IMR-90 (cell line): Measurements from ENCODE around the gene LRCOL1.

ENCODE experiments used
- BHLHE40 ChIP-seq: fragments of 150-350 bp; IDR thresholded peaks from 2 replicates; pipeline ENCODE4 v1.6.1; 2016; ENCODE audit warnings: mild to moderate bottlenecking, low read depth, low read length
- CEBPB ChIP-seq: IDR thresholded peaks from 2 replicates; pipeline ENCODE4 v1.6.1; 2012; ENCODE audit warnings: low read depth, low read length, improper control_type of control experiment
- CTCF ChIP-seq: conservative IDR thresholded peaks from 2 replicates; pipeline ENCODE4 v1.5.1; 2012; ENCODE audit warnings: mild to moderate bottlenecking, low read depth, low read length, improper control_type of control experiment
- ELK1 ChIP-seq: fragments of 150-350 bp; IDR thresholded peaks from 2 replicates; pipeline ENCODE4 v1.6.1; 2016; ENCODE audit warnings: low read depth, mild to moderate bottlenecking, low read length, moderate library complexity, borderline replicate concordance
- FOS ChIP-seq: fragments of 150-350 bp; IDR thresholded peaks from 2 replicates; pipeline ENCODE4 v1.6.1; 2016; ENCODE audit warnings: low read depth, low read length
- MAFK ChIP-seq: IDR thresholded peaks from 2 replicates; pipeline ENCODE4 v1.6.1; 2012; ENCODE audit warnings: low read depth, low read length, improper control_type of control experiment
- MAZ ChIP-seq: IDR thresholded peaks from 2 replicates; pipeline ENCODE4 v1.6.1; 2012; ENCODE audit warnings: low read depth, mild to moderate bottlenecking, low read length, improper control_type of control experiment, moderate library complexity, borderline replicate concordance
- MXI1 ChIP-seq: IDR thresholded peaks from 2 replicates; pipeline ENCODE4 v1.6.1; 2012; ENCODE audit warnings: low read depth, mild to moderate bottlenecking, low read length, moderate library complexity, borderline replicate concordance
- NFE2L2 ChIP-seq: fragments of 150-350 bp; IDR thresholded peaks from 2 replicates; pipeline ENCODE4 v1.6.1; 2016; ENCODE audit warnings: low read depth, mild to moderate bottlenecking, low read length
- POLR2A ChIP-seq: IDR thresholded peaks from 2 replicates; pipeline ENCODE4 v1.6.1; 2012; ENCODE audit warnings: mild to moderate bottlenecking, low read depth, low read length
- RAD21 ChIP-seq: IDR thresholded peaks from 2 replicates; pipeline ENCODE4 v1.6.1; 2012; ENCODE audit warnings: low read length, improper control_type of control experiment
- RCOR1 ChIP-seq: IDR thresholded peaks from 2 replicates; pipeline ENCODE4 v1.6.1; 2012; ENCODE audit warnings: mild to moderate bottlenecking, low read length, improper control_type of control experiment; ENCODE audit not compliant: insufficient replicate concordance
- RFX5 ChIP-seq: IDR thresholded peaks from 2 replicates; pipeline ENCODE4 v1.8.0; 2012; ENCODE audit warnings: low read depth, mild to moderate bottlenecking, low read length, moderate library complexity
- SMC3 ChIP-seq: fragments of 150-350 bp; IDR thresholded peaks from 2 replicates; pipeline ENCODE4 v1.6.1; 2016; ENCODE audit warnings: low read depth, mild to moderate bottlenecking, antibody characterized with exemption, low read length, moderate library complexity

- TF ChIP-seq BHLHE40 = no peak
- no peak for TF ChIP-seq CTCF
- no peak for TF ChIP-seq RFX5
- TF ChIP-seq POLR2A = no peak
- TF ChIP-seq CEBPB = no peak
- TF ChIP-seq MAFK = no peak
- no peak for TF ChIP-seq NFE2L2
- TF ChIP-seq SMC3 = no peak
- no peak for TF ChIP-seq MXI1
- TF ChIP-seq RAD21 = no peak
- TF ChIP-seq RCOR1 = no peak
- no peak for TF ChIP-seq FOS
- TF ChIP-seq MAZ = no peak
- no peak for TF ChIP-seq ELK1
Measured at GRCh38 chr12:132555686-132556085, 54.7 kb downstream of the LRCOL1 start.
